Astrocyte (in vitro differentiated cells and primary cell): ENCODE data around the gene EBPL.

Experiments
- EZH2 ChIP-seq: IDR thresholded peaks from 2 replicates; pipeline ENCODE4 v1.6.1; 2012; ENCODE audit warnings: mild to moderate bottlenecking, low read length, inconsistent platforms; ENCODE audit not compliant: insufficient read depth
- TF ChIP-seq, protein P1 (sequence below): IDR thresholded peaks from 2 replicates; pipeline ENCODE4 v1.5.1; 2011; ENCODE audit warnings: low read depth, mild to moderate bottlenecking, inconsistent platforms, low read length, moderate library complexity; ENCODE audit not compliant: insufficient read depth

DNA sequence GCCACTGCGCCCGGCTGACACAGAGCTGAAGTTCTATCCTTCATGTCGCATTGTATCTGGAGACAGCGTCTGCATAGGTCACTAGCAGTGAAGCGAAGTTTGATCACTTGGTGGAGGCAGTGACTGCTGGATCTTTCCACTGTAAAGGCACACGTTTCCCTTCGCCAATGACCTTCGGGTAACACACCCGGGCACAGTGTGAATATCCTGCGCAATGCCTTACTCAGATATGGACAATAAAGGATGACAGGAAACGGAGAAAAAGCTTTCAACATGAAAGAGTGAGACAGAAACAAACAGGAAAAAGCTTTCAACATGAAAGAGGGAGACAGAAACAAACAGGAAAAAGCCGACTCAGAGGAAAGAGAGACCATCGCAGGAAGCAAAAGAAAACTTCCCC, 45.8 kb downstream of the EBPL start:
- TF ChIP-seq, protein P1, sequence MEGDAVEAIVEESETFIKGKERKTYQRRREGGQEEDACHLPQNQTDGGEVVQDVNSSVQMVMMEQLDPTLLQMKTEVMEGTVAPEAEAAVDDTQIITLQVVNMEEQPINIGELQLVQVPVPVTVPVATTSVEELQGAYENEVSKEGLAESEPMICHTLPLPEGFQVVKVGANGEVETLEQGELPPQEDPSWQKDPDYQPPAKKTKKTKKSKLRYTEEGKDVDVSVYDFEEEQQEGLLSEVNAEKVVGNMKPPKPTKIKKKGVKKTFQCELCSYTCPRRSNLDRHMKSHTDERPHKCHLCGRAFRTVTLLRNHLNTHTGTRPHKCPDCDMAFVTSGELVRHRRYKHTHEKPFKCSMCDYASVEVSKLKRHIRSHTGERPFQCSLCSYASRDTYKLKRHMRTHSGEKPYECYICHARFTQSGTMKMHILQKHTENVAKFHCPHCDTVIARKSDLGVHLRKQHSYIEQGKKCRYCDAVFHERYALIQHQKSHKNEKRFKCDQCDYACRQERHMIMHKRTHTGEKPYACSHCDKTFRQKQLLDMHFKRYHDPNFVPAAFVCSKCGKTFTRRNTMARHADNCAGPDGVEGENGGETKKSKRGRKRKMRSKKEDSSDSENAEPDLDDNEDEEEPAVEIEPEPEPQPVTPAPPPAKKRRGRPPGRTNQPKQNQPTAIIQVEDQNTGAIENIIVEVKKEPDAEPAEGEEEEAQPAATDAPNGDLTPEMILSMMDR = no peak
- TF ChIP-seq EZH2 = no peak
